NCI-H446 treated with DMSO at 0.1 percent for 48 hours (cell line): Measurements from ENCODE around the gene BTBD9.
A peak's percentile ranks its signal among the peaks of the same experiment; 100 is the strongest.

Experiments
- DNase-seq: peaks from one replicate; lab custom pipeline; 2025; lab: John Stamatoyannopoulos, UW

Gene BTBD9

GRCh38 chr6:38593998-38594665, 45.6 kb downstream of the BTBD9 start:
- no peak for DNase-seq

DNA sequence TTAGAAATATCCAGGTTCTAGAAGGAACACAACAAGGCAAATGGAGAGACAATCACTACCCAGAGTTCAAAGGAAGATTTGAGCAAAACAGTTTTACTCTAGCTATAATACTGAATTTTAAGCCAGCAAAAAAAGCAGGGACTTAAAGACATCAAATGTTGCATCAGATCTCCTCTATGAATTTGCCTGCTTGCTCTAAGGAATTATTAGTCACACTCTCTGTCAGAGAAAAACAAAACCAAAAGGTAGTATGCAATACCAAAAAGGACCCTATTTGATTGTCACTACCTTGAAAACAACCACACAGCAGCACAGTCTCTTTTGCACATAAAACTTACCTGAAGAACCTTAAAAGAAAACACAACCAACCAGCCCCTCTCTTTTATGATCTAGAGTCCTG, 46.3 kb downstream of the BTBD9 start:
- DNase-seq, result no peak

- DNase-seq, result no peak
Measured at GRCh38 chr6:38591439-38591838, 48.3 kb downstream of the BTBD9 start.

DNA sequence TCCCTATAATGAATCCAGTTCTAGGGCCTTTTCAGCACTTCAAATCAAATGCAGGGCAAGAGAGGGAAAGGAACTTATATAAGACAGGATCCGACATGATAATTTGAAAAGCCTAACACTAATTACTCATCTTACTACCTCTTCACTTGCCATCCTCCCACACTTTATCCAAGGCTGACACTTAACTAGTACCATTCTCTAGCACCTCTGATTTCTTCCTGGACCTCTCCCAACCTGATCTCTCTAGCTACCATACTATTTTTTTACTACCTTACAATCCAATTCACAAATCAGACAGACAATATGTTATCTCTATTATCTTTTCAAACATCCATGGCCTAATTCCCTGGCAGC, 50.4 kb downstream of the BTBD9 start:
- DNase-seq, result no peak

DNA sequence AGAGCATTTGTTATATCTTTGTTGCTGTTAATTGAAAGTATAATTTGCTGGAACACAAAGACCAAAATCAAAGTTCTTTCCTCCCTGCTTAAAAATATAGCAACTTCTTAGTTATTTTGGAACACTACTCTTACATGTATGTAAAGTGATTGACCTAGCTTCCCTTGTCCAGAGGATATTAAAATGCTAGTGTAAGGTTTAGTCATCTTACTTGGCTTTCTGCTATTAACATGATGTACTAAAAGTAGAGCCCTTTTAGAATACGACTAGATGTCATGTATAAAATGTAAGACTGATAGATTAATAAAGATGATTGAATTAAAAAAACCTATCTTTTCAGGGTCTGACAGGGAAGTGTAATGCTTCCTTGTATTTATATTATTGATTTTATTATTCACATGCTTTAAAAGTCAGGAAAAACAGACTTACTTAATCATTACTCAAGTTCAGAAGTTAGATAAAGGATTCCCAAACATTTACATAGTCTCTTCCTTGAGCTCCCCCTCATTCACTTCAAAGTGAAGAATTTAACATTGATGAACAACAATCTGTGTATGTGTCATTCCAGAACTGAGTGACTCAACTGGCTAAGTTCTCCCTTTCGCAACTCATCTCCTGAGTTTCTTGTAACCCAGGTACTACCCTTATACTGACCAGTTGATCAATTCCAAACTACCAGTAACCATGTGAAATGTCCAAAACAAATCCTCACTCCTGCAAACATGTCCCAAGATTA, 50.9 kb downstream of the BTBD9 start:
- no peak for DNase-seq

DNA sequence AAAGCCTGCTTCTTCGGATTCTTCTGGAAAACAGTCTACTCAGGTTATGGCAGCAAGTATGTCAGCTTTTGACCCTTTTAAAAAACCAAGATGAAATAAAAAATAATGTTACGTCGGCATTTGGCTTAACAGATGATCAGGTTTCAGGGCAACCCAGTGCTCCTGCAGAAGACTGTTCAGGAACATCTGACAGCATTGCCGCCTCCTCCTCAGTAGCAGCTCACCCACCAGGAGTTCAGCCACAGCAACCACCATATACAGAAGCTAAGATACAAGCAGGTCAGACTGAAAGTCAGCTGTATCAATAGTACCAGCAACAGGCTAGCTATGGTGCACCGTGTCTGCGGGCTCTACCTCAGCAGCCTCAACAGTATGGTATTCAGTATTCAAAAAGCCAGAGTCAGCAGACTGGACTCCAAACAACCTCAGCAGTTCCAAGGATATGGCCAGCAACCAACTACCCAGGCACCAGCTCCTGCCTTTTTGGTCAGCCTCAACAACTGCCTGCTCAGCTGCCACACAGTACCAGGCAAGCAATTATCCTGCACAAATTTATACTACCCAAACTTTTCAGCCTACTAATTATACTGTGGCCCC, 51.9 kb downstream of the BTBD9 start:
- DNase-seq, result no peak

DNA sequence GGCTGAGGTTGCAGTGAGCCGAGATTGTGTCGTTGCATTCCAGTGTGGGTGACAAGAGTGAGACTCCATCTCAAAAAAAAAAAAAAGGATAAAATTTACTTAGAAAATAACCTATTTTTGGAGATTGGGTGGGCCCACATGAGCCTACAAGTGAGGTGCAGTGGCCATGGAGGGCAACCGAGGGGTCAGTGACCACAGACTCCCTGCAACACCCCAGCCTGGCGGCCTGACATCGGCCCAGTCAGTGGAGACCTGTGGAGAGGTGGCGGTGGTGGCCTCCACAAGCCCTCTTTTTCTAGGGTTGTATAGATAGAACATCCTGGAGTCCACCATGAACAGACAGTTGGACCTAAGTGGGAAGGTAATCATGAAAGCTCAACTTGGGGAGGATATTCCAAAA, 52.7 kb downstream of the BTBD9 start:
- DNase-seq, result no peak

GRCh38 chr6:38584731-38585130, 55.0 kb downstream of the BTBD9 start:
- no peak for DNase-seq

DNA sequence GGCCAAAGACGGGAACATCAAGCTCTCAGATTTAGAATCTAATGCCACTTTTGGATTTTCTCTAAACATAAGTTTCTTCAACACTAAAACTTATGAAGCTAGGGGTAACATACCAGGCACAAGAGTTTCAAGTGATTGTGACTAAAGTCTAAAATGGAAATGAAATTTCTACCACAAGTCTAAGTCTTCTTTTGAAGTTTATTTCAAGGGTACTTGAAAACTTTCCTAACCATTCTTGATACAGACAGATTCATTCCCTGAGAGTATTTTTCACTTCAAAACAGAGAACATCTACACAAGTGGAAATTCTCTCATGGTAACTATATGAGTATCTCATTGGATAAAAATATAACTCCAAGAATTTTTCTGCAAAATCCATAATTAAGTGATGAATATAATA, 56.2 kb downstream of the BTBD9 start:
- no peak for DNase-seq

- DNase-seq, result no peak
Measured at GRCh38 chr6:38580030-38580429, 59.7 kb downstream of the BTBD9 start.

GRCh38 chr6:38579010-38579628, 60.6 kb downstream of the BTBD9 start:
- no peak for DNase-seq

DNA sequence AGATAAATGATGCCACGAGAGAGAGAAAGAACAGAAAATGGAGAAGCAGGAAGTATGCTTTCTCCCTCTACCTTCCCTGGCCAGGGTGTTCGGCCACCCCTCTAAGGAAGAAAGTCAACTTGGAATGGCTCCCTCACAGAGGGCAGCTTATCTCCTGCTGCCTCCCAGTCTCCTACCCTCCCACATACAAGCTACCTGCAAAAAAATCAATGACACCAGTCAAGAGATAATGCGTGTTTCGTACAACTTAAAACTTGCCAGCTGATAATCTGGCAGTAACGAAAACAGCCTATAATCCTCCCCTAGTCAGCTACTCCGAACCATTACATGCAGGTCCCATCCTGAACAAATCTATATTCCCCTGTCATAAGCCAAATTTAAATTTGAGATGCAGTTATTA, 61.7 kb downstream of the BTBD9 start:
- DNase-seq, result no peak

- no peak for DNase-seq
Measured at GRCh38 chr6:38577492-38577891, 62.2 kb downstream of the BTBD9 start.

DNA sequence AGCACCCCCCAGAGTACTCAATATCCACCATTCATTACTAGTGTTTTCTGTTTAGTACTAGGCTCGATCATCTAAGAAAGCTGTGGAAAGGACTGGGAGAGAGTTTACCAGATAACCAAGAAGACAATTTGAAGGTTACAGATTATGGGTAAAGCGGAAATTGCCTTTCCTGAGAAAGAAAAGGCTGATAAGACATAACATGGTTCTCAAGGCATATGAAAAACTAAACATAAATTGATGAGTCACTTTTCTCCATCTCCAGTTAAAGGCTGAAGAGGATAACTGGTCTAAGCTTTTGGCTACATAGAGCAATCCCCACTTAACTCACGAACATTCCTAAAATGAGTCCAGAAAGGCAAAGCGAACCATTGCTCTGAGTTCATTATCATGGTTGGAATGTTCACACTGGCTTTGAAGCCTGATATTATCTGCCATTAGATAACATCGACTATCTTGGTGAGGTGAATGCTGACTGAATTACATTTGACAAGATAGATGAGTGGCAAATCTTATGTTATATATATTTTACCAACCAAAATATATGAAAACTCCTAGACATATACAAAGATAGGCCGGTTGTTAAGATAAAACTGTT, 65.8 kb downstream of the BTBD9 start:
- no peak for DNase-seq

GRCh38 chr6:38572186-38572813, 67.4 kb downstream of the BTBD9 start:
- no peak for DNase-seq

GRCh38 chr6:38571721-38572120, 68.0 kb downstream of the BTBD9 start:
- no peak for DNase-seq

GRCh38 chr6:38570750-38571149, 69.0 kb downstream of the BTBD9 start:
- DNase-seq, result no peak

DNA sequence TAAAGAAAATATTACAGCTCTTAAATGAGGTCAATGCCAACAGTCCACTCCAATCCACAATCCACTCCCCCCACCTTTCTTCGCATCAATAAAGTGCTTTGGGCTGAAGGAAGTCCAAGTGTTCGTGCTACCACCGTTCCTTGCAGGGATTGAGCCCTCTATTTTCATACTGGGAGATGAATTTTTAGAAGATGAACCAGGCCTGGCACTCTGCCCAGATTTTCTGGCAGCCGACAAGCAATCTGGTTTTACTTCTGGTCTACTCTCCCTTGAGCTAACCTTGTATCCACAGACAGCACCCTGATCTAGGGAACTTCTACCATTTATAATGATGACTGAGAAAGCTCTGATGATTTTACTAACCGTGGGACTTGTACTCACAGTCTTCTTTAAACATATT, 72.3 kb downstream of the BTBD9 start:
- DNase-seq, result peak; percentile 94

DNA sequence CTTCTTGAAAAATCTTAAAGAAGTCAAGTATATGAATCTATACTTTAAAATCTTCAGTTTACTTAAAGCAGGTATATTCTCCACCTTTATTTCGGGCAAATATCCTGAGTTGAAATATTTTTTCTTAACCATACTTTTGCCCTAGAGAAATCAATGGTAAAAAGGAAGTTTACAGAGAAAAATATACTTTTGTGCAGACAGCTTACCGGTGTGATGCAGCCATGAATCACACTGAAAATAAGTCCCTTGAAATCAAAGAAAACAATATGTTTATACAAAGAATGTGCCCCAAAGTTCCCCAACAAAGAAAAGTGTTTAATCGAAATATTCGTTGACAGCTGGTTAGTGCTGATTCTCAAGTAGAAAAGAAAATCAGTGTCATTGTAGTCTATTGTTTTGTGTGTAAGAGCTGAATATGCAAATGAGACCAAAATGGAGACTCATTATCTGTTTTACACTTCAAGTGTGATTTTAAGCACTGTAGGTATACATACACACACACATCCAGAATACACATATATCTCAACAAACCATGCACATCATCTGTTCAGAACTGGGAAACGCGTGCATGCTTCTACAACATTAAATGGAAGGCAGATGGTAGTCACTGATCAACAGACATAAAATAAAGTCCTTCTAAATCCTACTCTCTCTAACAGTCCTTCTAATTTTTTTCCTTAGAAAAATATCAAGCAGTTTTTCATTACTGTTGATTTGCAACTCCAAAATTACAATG, 73.3 kb downstream of the BTBD9 start:
- DNase-seq, result no peak

GRCh38 chr6:38564301-38564700, 75.4 kb downstream of the BTBD9 start:
- no peak for DNase-seq

DNA sequence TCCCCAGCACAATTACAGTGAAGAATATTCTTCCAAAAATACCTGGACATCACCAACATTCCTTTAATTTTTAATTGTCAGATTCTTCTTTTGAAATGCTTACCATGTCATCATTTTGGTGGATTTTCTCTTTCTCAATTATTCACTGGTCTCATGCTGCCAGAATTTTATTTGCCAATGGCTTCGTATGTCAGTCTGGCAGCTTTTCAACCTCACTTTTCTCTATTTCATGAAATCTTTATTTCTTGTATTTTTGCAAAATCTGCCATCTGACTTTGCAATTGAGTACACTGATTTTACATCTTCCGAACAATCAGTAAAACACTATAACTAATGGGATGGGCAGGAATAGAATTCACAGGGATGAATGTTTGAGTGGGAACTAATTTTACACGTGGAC, 84.1 kb downstream of the BTBD9 start:
- peak; percentile 47 for DNase-seq
